ENCODE measurements around the gene CAMK1D.

CAMK1D gene

DNA sequence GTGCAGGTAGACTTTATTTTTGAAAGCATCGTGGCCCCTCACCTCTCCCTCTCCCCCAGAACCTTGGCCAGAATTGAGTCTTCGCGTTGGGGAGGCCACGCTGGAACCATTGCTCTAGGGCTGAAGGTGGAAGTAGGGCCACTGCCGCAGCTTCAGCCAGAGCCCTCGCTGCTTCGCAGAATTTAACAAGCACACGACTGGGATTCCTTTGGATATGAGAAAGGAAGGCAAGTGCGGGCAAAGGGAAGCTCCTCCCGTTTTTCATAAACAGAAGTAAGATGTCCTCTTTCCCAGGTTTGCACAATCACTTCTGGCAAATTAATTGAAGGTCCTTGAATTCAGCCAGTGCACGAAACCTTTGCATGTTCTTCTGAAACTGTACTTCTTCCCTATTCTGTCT lies 484.1 kb downstream of the CAMK1D start:
- Histone ChIP-seq H3F3A (ENCODE audit: insufficient read depth, low read length) (no peaks in the 10 kb centered on the region), H3K79me2 (ENCODE audit: insufficient read depth, low read length) (no peaks in the 10 kb centered on the region), H3K4me2 (ENCODE audit: low read length) (no peak overlapping the region), H3K9me3 (ENCODE audit: low read length) (no peaks in the 10 kb centered on the region), H3K27ac (ENCODE audit: low read depth, low read length, poor library complexity, severe bottlenecking) (no peak overlapping the region), H3K27me3 (ENCODE audit: insufficient read depth, low read length) (no peaks in the 10 kb centered on the region), H3K4me1 (ENCODE audit: insufficient read depth, low read length, severe bottlenecking) (no peaks in the 10 kb centered on the region), H3K4me3 (ENCODE audit: low read depth, low read length, poor library complexity, severe bottlenecking) (no peak overlapping the region), H3K9ac (ENCODE audit: low read length) (no peak overlapping the region), H3K9me2 (ENCODE audit: low read depth, low read length) (no peaks in the 10 kb centered on the region), H2AFZ (ENCODE audit: low read length) (no peak overlapping the region), H3K36me3 (ENCODE audit: insufficient read depth, low read length) (no peaks in the 10 kb centered on the region), H4K20me1 (ENCODE audit: insufficient read depth, low read length) (no peaks in the 10 kb centered on the region)
- TF ChIP-seq EZH2 (IDR thresholded peaks at IDR 0.05; ENCODE audit: borderline replicate concordance, low read length), result no peak
- TF ChIP-seq, protein P1, sequence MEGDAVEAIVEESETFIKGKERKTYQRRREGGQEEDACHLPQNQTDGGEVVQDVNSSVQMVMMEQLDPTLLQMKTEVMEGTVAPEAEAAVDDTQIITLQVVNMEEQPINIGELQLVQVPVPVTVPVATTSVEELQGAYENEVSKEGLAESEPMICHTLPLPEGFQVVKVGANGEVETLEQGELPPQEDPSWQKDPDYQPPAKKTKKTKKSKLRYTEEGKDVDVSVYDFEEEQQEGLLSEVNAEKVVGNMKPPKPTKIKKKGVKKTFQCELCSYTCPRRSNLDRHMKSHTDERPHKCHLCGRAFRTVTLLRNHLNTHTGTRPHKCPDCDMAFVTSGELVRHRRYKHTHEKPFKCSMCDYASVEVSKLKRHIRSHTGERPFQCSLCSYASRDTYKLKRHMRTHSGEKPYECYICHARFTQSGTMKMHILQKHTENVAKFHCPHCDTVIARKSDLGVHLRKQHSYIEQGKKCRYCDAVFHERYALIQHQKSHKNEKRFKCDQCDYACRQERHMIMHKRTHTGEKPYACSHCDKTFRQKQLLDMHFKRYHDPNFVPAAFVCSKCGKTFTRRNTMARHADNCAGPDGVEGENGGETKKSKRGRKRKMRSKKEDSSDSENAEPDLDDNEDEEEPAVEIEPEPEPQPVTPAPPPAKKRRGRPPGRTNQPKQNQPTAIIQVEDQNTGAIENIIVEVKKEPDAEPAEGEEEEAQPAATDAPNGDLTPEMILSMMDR (IDR thresholded peaks at IDR 0.05; ENCODE audit: low read length), result no peak

DNA sequence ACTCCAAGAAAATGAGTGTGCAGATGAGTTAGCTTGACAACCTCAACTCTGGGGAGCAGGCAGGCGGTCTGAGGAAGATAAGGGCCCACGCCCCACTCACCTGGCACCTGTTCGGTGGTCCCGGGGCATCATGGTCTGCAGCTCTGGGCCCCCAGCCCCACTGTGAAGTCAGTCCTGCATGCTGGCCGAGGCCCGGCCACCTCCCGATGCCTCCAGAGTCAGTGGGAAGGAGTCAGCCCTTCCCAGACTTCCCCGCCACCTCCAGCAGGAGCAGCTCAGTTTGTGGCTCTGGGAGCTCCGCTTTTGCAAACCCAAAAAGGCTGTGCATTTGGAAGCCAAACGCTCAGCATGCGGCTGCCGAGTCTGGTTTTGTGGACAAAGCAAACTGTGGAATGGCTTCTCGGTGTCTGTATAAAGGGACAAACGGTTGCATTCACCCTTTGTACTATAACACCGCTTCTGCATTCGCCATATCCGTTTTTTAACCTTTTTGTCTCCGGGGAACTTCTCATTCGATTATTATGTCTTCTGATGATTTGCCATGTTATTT lies 484.8 kb downstream of the CAMK1D start:
- Histone ChIP-seq H3K27ac (ENCODE audit: low read depth, low read length, poor library complexity, severe bottlenecking) (no peak overlapping the region), H3K4me2 (ENCODE audit: low read length) (no peak overlapping the region), H3F3A (ENCODE audit: insufficient read depth, low read length) (no peaks in the 10 kb centered on the region), H3K9ac (ENCODE audit: low read length) (no peak overlapping the region), H3K36me3 (ENCODE audit: insufficient read depth, low read length) (no peaks in the 10 kb centered on the region), H3K4me1 (ENCODE audit: insufficient read depth, low read length, severe bottlenecking) (no peaks in the 10 kb centered on the region), H3K27me3 (ENCODE audit: insufficient read depth, low read length) (no peaks in the 10 kb centered on the region), H3K9me3 (ENCODE audit: low read length) (no peaks in the 10 kb centered on the region), H3K9me2 (ENCODE audit: low read depth, low read length) (no peaks in the 10 kb centered on the region), H4K20me1 (ENCODE audit: insufficient read depth, low read length) (no peaks in the 10 kb centered on the region), H3K4me3 (ENCODE audit: low read depth, low read length, poor library complexity, severe bottlenecking) (no peak overlapping the region), H2AFZ (ENCODE audit: low read length) (no peak overlapping the region), H3K79me2 (ENCODE audit: insufficient read depth, low read length) (no peaks in the 10 kb centered on the region)
- TF ChIP-seq, protein P1 (IDR thresholded peaks at IDR 0.05; ENCODE audit: low read length), result no peak
- no peak for TF ChIP-seq EZH2 (IDR thresholded peaks at IDR 0.05; ENCODE audit: borderline replicate concordance, low read length)

DNA sequence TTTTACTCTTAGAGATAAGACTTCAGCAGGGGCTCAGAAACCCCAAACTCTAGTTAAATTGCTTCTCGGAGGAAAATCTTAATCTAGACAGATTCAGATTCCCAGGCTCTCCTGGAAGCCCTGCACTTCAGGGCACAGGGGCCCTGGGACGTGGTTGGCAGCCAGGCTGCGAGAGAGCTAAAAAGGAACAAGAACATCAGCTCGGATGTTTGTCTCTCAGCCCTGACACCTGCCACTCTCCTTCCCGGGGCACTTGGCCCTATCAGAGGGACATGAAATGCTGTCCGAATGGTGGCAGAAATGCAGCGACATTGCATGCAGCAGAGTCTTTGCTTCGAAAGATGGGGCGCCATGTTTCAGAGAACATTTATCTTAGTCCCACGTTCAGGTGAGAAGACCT lies 485.4 kb downstream of the CAMK1D start:
- no peaks in the 10 kb centered on the region for H3K79me2 ChIP-seq (ENCODE audit: insufficient read depth, low read length)
- H3K27me3 ChIP-seq (ENCODE audit: insufficient read depth, low read length), result no peaks in the 10 kb centered on the region
- no peak overlapping the region for H2AFZ ChIP-seq (ENCODE audit: low read length)
- H4K20me1 ChIP-seq (ENCODE audit: insufficient read depth, low read length), result no peaks in the 10 kb centered on the region
- H3K4me1 ChIP-seq (ENCODE audit: insufficient read depth, low read length, severe bottlenecking), result no peaks in the 10 kb centered on the region
- no peaks in the 10 kb centered on the region for H3K9me3 ChIP-seq (ENCODE audit: low read length)
- no peaks in the 10 kb centered on the region for H3K9me2 ChIP-seq (ENCODE audit: low read depth, low read length)
- no peaks in the 10 kb centered on the region for H3K36me3 ChIP-seq (ENCODE audit: insufficient read depth, low read length)
- H3K4me2 ChIP-seq (ENCODE audit: low read length), result no peak overlapping the region
- no peak for TF ChIP-seq EZH2 (IDR thresholded peaks at IDR 0.05; ENCODE audit: borderline replicate concordance, low read length)
- TF ChIP-seq, protein P1 (IDR thresholded peaks at IDR 0.05; ENCODE audit: low read length), result no peak
- no peak overlapping the region for H3K4me3 ChIP-seq (ENCODE audit: low read depth, low read length, poor library complexity, severe bottlenecking)
- H3K27ac ChIP-seq (ENCODE audit: low read depth, low read length, poor library complexity, severe bottlenecking), result no peak overlapping the region
- H3F3A ChIP-seq (ENCODE audit: insufficient read depth, low read length), result no peaks in the 10 kb centered on the region
- H3K9ac ChIP-seq (ENCODE audit: low read length), result no peak overlapping the region
